ENCODE data around the gene DDX10. TPM values are rescaled to one million over a fixed set of nuclear protein-coding genes. Genes with fewer than 3 reads are reported as not detected.
A peak's percentile ranks its signal among the peaks of the same experiment; 100 is the strongest.

The DDX10 gene
- polyA plus RNA-seq, 1 of the 3 experiments (the other 2 are of a cell fraction), result 35.8 TPM

GRCh38 chr11:108891909-108892511, 227.1 kb downstream of the DDX10 start:
- no peaks in the 10 kb centered on the region for H3K36me3 ChIP-seq (replicated peaks in 1 of 2; ENCODE audit: control insufficient read depth in 1 of 2, insufficient read depth in 2 of 2, low read length in 1 of 2)
- peaks cover 0 to 44% of the 10 kb centered on the region in 2 experiments for H3K4me1 ChIP-seq (ENCODE audit: control insufficient read depth in 1 of 2, insufficient read depth in 2 of 2, low read depth in 1 of 2, low read length in 1 of 2)
- no peak overlapping the region for H2AFZ ChIP-seq (ENCODE audit: low read depth)
- POLR2A ChIA-PET, result no interaction called here
- H3K9ac ChIP-seq, result no peak overlapping the region
- H3K4me3 ChIP-seq (ENCODE audit: low read depth in 2 of 2, low read length in 1 of 2), result no peak overlapping the region
- TF ChIP-seq RFX5 (IDR thresholded peaks at IDR 0.05; ENCODE audit: low read length) (no peak), TAF1 (IDR thresholded peaks at IDR 0.05; ENCODE audit: borderline replicate concordance, low read depth, low read length) (no peak), TCF12 (IDR thresholded peaks at IDR 0.05) (no peak)
- no peak for DNase-seq
- 96% methylated on average over 7 of the region's 7 CpGs for WGBS (ENCODE audit: low lambda C conversion rate)
- H3K27ac ChIP-seq (ENCODE audit: low read depth in 2 of 2, low read length in 1 of 2), result no peak overlapping the region
- peaks cover 37% of the 10 kb centered on the region for H3F3A ChIP-seq (replicated peaks; ENCODE audit: insufficient read depth)
- no peaks in the 10 kb centered on the region for H3K9me2 ChIP-seq
- CTCF ChIA-PET, result no interaction called here
- no peaks in the 10 kb centered on the region for H3K9me3 ChIP-seq
- H3K4me2 ChIP-seq, result no peak overlapping the region
- H3K27me3 ChIP-seq (ENCODE audit: insufficient read depth), result no peaks in the 10 kb centered on the region
- H3K79me2 ChIP-seq (ENCODE audit: insufficient read depth), result peaks cover 3% of the 10 kb centered on the region
- no peaks in the 10 kb centered on the region for H4K20me1 ChIP-seq (ENCODE audit: insufficient read depth)

DNA sequence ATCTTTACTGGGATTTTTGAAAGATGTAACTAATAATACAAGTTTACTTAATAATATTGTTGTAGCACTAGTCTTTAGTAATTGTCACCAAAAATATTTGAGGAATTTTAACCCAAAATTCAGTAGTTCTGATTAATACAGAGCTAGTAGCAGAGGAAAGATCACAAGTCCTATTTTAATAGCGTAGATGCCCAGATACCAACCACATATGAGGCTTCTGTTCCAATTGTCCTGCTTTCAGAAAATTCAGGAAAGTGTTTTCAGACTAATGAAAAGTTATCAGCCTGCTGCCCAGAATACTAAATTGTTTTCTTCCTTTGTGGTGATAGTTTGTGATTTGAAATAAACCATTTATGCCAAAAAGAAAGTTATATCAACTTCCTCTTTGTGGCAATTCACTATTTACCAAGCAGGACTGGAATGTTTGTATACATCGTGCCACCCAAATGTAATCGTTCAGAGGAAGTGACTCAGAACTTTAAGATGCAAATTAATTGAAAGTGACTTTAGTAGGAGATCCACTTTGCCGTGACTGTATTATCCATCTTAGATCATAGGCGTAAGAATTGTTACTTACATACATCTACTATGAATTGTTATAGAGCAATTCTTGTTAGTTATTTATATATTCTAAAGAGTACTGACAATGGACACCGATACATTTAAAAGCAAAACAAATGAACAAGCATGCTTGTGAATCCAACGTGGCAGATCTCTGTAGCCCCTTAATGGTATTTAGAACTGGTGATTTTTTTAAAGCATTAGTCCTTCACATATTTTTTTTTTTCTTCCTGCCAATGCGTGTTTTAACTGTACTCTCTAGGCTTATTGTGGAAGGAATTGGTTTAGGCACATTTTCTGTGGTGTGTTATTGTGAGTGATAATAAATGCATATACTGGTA, 231.0 kb downstream of the DDX10 start:
- DNase-seq, result no peak
- Histone ChIP-seq H3K4me1 (ENCODE audit: control insufficient read depth in 1 of 2, insufficient read depth in 2 of 2, low read depth in 1 of 2, low read length in 1 of 2) (peaks cover 0 to 40% of the 10 kb centered on the region in 2 experiments), H3K79me2 (ENCODE audit: insufficient read depth) (no peaks in the 10 kb centered on the region; the same call in 1 of the 2 replicates), H3K36me3 (replicated peaks in 1 of 2; ENCODE audit: control insufficient read depth in 1 of 2, insufficient read depth in 2 of 2, low read length in 1 of 2) (no peaks in the 10 kb centered on the region), H3K27ac (ENCODE audit: low read depth in 2 of 2, low read length in 1 of 2) (peak overlapping the region; percentile 60 to 79; a peak in 3 of 4 replicates), H3K4me3 (ENCODE audit: low read depth in 2 of 2, low read length in 1 of 2) (peak overlapping the region; percentile 19; a peak in 2 of 4 replicates), H2AFZ (ENCODE audit: low read depth) (0 out of 2 replicates have a peak overlapping the region, but pooled peaks have one; percentile 52), H4K20me1 (ENCODE audit: insufficient read depth) (no peaks in the 10 kb centered on the region), H3K9me3 (no peaks in the 10 kb centered on the region), H3K4me2 (peak overlapping the region; percentile 49), H3K27me3 (ENCODE audit: insufficient read depth) (no peaks in the 10 kb centered on the region), H3K9me2 (no peaks in the 10 kb centered on the region), H3F3A (replicated peaks; ENCODE audit: insufficient read depth) (peaks cover 35% of the 10 kb centered on the region), H3K9ac (peak overlapping the region; percentile 36)
- ChIA-PET POLR2A (no interaction called here), CTCF (no interaction called here)
- 35% methylated on average over 8 of the region's 8 CpGs for WGBS (ENCODE audit: low lambda C conversion rate)
- TF ChIP-seq MAX (IDR thresholded peaks at IDR 0.05; ENCODE audit: low read depth), result no peak
- TF ChIP-seq POLR2AphosphoS5 (IDR thresholded peaks at IDR 0.05; ENCODE audit: low read depth, low read length), result no peak
- 0 out of 2 replicates have a peak, but pooled peaks have one; percentile 61 for TF ChIP-seq TEAD4 (IDR thresholded peaks at IDR 0.05; ENCODE audit: borderline replicate concordance, insufficient read depth)
- no peak for TF ChIP-seq ELF1 (IDR thresholded peaks at IDR 0.05)
- TF ChIP-seq, protein P1, sequence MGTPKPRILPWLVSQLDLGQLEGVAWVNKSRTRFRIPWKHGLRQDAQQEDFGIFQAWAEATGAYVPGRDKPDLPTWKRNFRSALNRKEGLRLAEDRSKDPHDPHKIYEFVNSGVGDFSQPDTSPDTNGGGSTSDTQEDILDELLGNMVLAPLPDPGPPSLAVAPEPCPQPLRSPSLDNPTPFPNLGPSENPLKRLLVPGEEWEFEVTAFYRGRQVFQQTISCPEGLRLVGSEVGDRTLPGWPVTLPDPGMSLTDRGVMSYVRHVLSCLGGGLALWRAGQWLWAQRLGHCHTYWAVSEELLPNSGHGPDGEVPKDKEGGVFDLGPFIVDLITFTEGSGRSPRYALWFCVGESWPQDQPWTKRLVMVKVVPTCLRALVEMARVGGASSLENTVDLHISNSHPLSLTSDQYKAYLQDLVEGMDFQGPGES (IDR thresholded peaks at IDR 0.05; ENCODE audit: low read depth, low read length), result no peak
- no peak for TF ChIP-seq RAD21 (IDR thresholded peaks at IDR 0.05; ENCODE audit: low read length)
- TF ChIP-seq NRF1 (IDR thresholded peaks at IDR 0.05; ENCODE audit: low read depth, low read length), result no peak
- TF ChIP-seq GABPA (IDR thresholded peaks at IDR 0.05; ENCODE audit: low read depth), result no peak
- no peak for TF ChIP-seq ZBTB33 (IDR thresholded peaks at IDR 0.05; ENCODE audit: borderline replicate concordance, low read depth)
- peak; percentile 83; the same call in 1 of the 2 replicates for TF ChIP-seq FOSL2 (IDR thresholded peaks at IDR 0.05; ENCODE audit: borderline replicate concordance, low read depth)
- TF ChIP-seq CTCF (IDR thresholded peaks at IDR 0.05), result no peak
- peak; percentile 76 for TF ChIP-seq TCF12 (IDR thresholded peaks at IDR 0.05)
- TF ChIP-seq FOXJ3 (CRISPR knock-in tag; IDR thresholded peaks at IDR 0.05), result no peak
- no peak for TF ChIP-seq CHD2 (IDR thresholded peaks at IDR 0.05; ENCODE audit: low read length, partially characterized antibody)
- TF ChIP-seq, protein P2, sequence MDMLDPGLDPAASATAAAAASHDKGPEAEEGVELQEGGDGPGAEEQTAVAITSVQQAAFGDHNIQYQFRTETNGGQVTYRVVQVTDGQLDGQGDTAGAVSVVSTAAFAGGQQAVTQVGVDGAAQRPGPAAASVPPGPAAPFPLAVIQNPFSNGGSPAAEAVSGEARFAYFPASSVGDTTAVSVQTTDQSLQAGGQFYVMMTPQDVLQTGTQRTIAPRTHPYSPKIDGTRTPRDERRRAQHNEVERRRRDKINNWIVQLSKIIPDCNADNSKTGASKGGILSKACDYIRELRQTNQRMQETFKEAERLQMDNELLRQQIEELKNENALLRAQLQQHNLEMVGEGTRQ (IDR thresholded peaks at IDR 0.05; ENCODE audit: borderline replicate concordance, low read depth, low read length), result no peak
- TF ChIP-seq JUND (IDR thresholded peaks at IDR 0.05), result peak; percentile 88
- no peak for TF ChIP-seq TAF1 (IDR thresholded peaks at IDR 0.05; ENCODE audit: borderline replicate concordance, low read depth, low read length)
- peak in 1 of 2 experiments; percentile 74; a peak in 2 of 4 replicates for TF ChIP-seq EP300 (IDR thresholded peaks at IDR 0.05; ENCODE audit: borderline replicate concordance in 1 of 2, low read depth in 1 of 2, low read length in 1 of 2)
- TF ChIP-seq GATA2 (CRISPR knock-in tag; IDR thresholded peaks at IDR 0.05), result no peak

Measured in SK-N-SH (cell line).